VCaP (cell line): ENCODE data around the gene KRTAP4-3.
"Not testable (repeated sequence)": the region's sequence is repeated elsewhere in the genome, so short reads cannot be mapped to it uniquely, and the experiment has no call there.

Experiments used
- H3K27ac ChIP-seq: fragments of 450-650 bp; 2 replicates; pipeline ENCODE4 v1.5.1; 2017
- CTCF ChIP-seq: fragments of 450-650 bp; conservative IDR thresholded peaks from 2 replicates; pipeline ENCODE4 v1.5.1; 2017; ENCODE audit warnings: mild to moderate bottlenecking, moderate library complexity

The KRTAP4-3 gene

GRCh38 chr17:41118721-41119120 lies 49.3 kb downstream of the KRTAP4-3 start:
- H3K27ac ChIP-seq, result no peak overlapping the region
- TF ChIP-seq CTCF, result no peak

DNA sequence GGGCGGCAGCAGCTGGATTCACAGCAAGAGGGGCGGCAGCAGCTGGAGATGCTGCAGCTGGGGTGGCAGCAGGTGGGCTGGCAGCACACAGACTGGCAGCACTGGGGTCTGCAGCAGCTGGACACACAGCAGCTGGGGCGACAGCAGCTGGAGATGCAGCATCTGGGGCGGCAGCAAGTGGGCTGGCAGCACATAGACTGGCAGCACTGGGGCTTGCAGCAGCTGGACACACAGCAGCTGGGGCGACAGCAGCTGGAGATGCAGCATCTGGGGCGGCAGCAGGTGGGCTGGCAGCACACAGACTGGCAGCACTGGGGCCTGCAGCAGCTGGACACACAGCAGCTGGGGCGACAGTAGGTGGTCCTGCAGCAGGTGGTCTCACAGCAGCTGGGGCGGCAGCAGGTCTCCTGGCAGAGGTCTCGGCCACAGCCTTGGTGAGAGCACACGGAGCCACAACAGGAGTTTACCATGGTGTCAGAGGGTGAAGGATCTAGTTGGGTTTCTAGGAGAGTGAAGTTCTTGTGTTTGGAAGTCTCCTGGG lies 50.1 kb downstream of the KRTAP4-3 start, which contains the start of gene KRTAP4-11:
Gene KRTAP4-11, minus strand, starts transcription at position 528 of the 541 bp plus-strand sequence. Its CDS starts 58 bp downstream, at position 470.
- not testable (repeated sequence) for H3K27ac ChIP-seq
